ENCODE results near the gene MIF. TPM values are rescaled to one million over a fixed set of nuclear protein-coding genes. Genes with fewer than 3 reads are reported as not detected.
"Not testable (repeated sequence)": the region's sequence is repeated elsewhere in the genome, so short reads cannot be mapped to it uniquely, and the experiment has no call there.

The MIF gene
- total RNA-seq, 1 experiment from 2014 or later, result 311 TPM

DNA sequence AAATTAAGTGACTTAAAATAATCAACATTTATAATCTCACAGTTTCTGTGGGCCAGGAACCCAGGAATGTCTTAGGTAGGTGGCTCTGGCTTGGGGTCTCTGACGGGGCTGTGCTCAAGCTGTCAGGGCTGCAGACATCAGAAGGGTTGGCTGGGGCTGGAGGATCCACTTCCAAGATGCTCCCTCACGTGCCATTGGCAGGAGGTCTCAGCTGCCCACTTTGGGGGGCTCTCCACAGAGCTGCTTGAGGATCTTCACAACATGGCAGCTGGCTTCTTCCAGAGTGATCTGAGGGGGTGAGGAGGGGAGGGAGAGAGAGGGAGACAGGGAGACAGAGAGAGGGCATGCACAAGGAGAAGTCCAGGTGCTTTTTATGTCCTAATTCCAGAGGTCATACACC lies 18.4 kb upstream of the MIF start:
- DNase-seq (ENCODE audit: low spot score), result no peak

DNA sequence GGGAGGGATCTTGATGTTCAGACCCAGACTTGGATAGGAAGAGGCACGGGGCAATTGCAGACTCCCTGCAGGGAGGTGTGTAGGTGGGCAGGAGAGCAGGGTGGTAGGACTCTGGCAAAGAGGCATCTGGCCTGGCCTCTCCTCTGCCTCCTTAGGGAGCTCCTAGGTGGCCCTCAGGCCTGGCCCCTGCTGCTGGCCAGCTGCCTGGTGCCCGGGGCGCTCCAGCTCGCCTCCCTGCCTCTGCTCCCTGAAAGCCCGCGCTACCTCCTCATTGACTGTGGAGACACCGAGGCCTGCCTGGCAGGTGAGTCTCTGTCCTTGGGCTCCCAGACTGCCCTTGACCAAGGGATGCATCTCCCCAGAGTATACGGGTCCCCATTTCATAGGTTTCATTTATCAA lies 16.6 kb upstream of the MIF start:
- no peak for DNase-seq (ENCODE audit: low spot score)

DNA sequence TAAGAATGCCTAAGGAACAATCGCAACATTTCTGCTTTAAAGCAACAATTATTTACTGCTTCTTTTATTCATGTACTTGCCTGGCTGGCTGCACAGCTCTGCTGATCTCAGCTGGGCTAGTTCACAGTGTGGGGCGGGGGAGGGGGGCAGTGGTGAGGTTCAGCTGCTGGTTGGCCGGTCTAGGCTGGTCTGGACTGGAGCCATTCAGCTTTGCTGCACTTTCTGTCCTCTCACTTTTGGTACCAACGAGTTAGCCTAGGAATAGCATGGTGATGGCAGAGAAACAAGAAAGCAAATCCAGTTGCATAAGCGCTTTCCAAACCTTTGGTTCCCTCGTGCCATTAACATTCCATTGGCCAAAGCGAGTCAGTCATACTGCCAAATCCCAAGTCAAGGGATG lies 16.0 kb upstream of the MIF start:
- DNase-seq (ENCODE audit: low spot score), result no peak

DNA sequence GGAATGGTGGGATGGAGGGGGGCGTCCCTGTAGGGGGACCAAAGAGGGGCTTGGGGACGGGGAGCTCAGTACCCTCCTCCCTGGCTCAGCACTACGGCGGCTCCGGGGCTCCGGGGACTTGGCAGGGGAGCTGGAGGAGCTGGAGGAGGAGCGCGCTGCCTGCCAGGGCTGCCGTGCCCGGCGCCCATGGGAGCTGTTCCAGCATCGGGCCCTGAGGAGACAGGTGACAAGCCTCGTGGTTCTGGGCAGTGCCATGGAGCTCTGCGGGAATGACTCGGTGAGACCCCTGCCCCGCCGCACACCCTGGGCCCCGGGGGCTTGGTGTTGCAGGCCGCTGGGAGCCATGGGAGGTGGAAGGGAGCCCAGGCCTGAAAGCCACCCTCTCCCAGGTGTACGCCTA lies 11.8 kb upstream of the MIF start:
- no peak for DNase-seq (ENCODE audit: low spot score)

DNA sequence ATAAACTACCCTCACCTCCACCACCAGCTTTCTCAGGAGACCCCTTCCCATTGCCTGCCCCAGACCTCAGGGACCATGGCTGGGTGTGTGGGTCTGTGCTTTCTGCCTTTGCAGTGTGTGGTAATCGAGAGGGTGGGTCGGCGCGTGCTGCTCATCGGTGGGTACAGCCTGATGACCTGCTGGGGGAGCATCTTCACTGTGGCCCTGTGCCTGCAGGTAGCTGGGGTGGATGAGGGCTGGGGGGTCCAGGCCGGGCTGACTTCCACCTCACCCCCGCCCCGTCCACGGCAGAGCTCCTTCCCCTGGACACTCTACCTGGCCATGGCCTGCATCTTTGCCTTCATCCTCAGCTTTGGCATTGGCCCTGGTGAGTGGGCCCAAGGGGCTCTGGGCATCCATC lies 10.5 kb upstream of the MIF start:
- DNase-seq (ENCODE audit: low spot score), result no peak

DNA sequence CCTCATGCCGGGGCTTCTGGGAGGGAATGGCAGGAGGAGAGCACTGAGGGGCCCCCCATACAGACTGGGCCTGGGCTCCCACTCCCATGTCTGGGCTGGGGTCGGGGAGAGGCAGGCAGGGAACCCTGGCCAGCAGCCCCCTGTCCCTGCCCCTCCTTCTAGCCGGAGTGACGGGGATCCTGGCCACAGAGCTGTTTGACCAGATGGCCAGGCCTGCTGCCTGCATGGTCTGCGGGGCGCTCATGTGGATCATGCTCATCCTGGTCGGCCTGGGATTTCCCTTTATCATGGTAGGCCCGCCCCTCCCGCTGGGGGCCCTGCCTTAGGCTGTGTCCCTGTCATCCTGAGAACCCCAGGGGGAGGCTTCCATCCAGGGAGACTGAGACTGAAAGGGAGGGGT lies 10.0 kb upstream of the MIF start:
- DNase-seq (ENCODE audit: low spot score), result no peak

DNA sequence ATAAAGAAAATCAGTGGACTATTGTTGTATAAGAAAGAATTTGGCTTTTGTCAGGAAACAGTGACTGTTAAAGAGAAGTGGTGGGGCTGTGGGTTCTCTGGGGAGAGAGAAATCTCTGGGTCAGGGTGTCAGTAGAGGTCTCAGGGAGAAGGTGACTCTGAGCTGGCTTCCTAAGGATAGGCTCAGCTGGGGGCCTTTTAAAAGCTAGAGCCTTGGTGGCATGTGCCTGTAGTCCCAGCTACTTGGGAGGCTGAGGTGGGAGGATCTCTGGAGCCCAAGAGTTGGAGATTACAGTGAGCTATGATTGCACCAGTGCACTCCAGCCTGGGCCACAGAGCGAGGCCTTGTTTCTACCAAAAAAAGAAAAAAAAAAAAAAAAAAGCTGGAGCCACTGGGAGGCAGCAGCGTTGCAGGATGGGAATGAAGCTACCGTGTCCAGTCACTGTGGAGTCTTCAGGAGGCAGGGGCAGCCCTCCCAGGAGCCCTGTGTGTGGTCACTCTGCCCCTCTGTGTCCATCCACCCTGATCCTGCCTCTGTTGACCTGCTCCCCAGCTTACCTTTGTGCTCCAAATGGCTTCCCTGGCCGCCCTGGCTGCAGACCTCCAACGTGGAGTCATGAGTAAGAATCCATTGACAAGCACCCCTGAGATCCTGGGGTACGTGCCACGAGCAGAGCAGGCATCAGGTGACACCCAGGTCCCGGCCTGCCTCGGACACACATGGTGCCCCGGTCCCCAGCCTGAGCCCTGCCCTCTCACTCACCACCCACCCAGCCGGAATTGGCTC lies 5.4 kb upstream of the MIF start:
- DNase-seq (ENCODE audit: low spot score), result peak; percentile 14

DNA sequence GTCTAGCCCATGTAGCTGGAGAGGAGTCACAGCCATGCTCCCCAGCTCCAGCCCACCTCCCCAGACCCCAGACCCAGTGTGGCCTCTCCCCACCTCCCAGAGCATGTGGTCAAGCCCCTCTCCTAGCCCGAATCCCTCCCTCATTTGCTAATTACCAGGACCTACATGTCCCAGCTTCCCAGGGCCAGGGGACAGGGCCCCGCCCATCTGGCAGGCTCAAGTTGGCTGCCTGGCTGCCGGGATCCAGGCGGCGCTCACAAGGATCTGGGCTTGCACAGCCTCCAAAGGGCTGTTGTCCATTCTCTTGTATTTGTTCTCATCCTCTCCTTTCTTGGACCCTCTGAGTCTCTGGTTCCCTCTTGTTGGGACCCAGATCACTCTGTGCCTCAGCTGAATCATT lies 4.6 kb upstream of the MIF start:
- no peak for DNase-seq (ENCODE audit: low spot score)

DNA sequence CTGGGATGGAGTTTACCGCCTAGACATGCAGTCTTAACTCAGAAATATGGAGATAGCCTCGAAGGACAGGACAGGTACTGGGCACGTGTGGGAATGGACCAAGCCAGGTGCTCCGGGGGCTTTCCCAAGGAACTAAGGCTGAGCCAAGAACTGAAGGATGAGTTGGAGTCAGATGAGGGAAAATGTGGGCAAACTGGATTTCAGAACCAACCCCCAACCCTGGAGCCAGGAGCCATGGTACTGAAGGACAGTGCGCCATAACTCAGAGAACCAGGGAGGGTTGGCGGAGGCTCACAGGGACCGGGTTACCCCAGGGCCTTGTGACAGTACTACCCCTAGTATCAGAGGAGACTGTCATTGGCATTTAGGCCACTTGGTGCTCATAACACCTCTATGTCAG lies 2.5 kb upstream of the MIF start:
- no peak for DNase-seq (ENCODE audit: low spot score)

DNA sequence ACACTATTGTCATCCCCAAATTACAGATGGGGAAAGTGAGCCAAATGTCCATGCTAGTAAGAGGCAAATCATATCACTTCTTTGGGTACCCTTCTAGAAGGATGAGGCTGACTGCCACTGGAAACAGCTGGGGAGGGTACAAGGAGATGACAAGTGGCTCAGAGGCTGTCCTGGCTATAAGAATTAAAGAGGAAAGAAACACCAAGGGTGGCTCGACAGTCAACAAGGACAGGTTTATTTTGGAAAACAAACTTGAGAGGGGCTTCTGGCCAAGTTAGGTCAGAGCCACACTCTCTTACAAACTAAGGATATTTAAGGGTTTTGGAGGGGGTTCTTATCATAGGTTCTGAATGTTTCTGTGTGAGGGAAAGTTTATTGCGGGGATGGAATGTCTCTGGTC lies 2.1 kb upstream of the MIF start:
- no peak for DNase-seq (ENCODE audit: low spot score)

DNA sequence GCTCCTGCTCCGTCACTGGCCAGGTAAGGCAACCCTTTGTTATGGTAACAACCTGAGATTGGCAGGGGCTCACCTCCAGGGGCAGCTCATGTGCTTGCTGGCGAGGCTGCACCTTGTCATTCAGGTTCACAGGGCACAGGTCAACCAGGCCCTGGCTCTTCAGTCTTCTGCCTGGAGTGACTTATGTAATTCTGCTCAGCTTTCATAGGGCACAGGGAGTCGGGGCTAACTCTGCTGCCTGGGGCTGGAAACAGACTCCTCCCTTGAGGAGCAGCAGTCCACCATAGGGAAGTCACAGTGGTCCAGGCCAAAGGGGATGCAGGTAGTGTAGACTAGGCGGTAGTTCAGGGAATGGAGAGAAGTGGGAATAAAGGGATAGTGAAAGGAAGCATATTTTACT lies 1.5 kb upstream of the MIF start:
- DNase-seq (ENCODE audit: low spot score), result no peak

DNA sequence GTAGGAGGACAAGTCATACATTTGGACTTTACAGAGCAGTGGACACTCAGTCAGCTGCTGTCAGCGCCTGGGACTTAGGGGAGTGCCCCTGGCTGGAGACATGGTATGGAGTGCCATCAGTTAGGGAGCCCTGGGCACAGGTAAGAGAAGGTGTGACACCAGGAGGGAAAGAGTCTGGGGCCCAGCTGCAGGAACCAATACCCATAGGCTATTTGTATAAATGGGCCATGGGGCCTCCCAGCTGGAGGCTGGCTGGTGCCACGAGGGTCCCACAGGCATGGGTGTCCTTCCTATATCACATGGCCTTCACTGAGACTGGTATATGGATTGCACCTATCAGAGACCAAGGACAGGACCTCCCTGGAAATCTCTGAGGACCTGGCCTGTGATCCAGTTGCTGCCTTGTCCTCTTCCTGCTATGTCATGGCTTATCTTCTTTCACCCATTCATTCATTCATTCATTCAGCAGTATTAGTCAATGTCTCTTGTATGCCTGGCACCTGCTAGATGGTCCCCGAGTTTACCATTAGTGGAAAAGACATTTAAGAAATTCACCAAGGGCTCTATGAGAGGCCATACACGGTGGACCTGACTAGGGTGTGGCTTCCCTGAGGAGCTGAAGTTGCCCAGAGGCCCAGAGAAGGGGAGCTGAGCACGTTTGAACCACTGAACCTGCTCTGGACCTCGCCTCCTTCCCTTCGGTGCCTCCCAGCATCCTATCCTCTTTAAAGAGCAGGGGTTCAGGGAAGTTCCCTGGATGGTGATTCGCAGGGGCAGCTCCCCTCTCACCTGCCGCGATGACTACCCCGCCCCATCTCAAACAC lies 850 bp upstream of the MIF start:
- no peak for DNase-seq (ENCODE audit: low spot score)

DNA sequence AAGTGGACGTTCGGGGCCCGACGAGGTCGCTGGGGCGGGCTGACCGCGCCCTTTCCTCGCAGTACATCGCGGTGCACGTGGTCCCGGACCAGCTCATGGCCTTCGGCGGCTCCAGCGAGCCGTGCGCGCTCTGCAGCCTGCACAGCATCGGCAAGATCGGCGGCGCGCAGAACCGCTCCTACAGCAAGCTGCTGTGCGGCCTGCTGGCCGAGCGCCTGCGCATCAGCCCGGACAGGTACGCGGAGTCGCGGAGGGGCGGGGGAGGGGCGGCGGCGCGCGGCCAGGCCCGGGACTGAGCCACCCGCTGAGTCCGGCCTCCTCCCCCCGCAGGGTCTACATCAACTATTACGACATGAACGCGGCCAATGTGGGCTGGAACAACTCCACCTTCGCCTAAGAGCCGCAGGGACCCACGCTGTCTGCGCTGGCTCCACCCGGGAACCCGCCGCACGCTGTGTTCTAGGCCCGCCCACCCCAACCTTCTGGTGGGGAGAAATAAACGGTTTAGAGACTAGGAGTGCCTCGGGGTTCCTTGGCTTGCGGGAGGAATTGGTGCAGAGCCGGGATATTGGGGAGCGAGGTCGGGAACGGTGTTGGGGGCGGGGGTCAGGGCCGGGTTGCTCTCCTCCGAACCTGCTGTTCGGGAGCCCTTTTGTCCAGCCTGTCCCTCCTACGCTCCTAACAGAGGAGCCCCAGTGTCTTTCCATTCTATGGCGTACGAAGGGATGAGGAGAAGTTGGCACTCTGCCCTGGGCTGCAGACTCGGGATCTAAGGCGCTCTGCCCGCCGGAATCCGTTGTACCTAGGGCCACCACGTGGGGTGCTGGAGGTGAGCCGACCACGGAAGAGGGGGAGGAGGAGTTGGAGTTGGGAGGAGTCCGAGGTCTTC lies 771 bp downstream of the MIF start:
- DNase-seq (ENCODE audit: low spot score), result peak; percentile 73

DNA sequence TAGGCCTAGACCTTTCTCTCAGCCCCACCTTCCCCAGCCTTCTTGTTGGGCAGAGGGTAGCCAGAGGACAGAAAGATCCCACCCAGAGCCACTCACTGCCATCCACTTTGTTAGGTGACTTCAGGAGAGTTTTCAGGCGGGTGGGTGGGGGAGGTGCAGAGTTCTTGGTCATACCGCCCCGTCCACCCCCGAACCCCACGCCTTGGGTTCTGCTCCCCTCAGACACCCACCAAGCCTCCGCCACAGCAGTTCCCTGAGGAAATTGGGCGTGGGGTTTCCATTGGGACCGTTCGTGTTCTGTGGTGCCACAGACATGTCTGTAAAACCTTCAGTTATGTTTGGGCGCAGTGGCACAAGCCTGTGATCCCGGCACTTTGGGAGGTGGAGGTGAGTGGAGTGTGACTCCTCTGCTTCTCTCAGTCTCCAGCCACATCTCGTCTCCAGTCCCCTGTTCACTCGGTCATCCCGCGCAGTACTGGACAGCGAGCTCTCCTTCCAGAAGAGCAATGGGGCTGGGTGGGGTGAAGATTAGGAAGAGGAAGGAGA lies 1.5 kb downstream of the MIF start:
- DNase-seq (ENCODE audit: low spot score), result no peak

DNA sequence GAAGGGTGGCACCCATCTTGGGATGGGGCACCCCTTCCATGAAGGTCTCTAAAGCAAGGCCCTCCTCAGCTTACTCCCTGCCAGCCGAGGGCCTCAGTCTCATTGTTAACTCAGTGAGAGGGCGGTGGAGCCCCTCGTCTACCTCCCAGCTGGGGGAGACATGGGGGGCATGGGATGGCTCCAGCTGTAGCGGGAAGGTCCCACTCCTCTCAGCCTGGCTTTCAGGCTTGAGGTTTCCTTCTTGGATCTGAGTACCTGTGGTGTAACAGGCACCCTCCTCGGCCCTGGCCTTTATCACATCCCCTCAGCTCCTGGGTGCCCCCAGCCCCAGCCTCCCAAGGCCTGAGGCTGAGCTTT lies 2.0 kb downstream of the MIF start:
- DNase-seq (ENCODE audit: low spot score), result no peak

DNA sequence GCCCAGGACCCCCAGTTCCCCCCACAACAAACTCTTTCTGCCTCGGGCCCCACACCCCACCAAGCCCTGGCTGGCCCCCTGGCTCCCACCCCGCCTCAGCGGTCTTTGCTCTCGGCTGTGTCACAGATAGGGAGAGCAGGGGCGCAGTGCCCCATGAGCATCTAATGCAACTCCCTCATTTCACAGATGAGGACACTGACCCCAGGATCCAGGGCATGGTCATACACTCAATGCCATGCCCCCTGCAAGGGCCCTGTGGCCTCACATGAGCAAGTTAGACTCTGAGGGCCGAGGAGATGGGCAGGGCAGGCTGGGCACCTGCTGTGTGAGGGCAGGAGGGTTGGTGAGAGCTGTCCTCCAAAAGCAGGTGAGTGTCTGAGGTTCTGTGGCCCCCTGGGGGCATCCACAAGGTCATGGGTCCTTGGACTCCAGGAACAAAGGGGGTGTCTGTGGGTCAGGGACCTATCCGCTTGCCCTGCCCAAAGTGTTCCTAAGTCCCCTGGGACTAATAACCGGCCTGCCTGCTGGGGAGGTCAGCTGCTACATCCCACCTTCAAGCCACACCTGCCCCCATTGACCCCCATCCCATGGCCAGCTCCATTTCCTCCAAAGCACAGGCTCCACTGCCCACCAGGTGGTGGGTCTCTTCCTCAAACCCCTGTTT lies 2.5 kb downstream of the MIF start:
- no peak for DNase-seq (ENCODE audit: low spot score)

DNA sequence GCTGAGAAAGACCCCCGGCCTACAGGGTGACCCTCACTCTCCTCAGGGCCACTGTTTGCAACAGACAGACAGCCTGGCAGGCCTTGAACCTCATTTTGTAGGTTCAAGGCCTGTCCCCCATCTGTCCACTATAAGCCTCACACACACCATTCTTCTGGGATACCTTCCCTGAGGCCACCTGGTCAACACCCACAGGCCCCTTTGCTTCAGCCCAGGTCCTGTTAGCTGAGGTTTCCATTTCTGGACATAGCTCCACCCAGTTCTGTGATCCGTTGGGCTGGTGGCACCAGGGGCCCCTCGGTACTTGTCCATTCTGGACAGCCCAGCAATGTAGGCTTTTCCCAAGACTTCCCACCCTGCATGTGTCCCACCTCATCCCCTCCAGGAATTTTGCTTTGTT lies 3.1 kb downstream of the MIF start:
- no peak for DNase-seq (ENCODE audit: low spot score)

DNA sequence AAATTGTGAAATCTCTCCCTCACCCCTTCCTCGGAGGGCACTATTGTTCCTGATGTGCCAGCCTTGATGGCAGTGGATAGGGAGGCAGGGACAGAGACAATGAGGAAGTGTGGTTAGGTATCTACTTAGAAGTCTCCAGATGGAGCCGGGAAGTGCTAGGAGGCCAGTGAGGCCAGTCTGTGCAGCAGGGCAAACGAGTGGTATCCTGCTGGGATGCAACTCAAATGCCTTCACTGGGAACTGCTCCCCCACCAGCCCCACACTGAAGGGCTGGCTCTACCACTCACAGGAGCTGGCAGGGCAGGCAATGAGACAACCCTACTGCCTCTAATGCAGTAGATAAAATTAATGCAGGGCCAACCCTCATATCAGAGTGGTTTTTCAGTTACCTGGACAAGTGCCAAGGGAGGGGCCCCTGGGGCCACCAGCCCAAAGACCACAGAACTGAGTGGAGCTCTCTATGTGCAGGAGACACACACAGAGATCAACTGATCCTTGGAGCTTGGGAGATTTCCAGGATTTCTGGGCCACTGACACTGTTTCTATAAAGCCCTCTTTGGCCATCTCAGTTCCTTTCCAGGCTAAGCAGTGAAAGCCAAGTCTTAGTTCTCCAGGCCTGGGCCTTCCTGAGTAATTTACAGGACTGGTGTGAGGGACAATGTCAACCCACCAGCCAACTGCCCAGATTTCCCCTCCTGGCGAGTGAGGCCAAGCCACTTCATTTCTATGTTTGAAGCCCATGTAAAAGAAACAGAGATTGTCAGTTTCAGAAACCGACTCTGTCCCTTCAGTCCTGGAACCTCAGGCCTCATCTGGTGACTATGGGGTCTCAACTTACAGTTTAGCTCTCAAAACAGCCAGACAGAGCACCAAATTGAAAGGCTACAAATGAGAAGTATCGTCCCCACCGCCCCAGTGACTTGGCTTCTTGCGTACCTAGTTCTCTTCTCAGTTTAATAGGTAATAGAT lies 4.1 kb downstream of the MIF start:
- DNase-seq (ENCODE audit: low spot score), result no peak

DNA sequence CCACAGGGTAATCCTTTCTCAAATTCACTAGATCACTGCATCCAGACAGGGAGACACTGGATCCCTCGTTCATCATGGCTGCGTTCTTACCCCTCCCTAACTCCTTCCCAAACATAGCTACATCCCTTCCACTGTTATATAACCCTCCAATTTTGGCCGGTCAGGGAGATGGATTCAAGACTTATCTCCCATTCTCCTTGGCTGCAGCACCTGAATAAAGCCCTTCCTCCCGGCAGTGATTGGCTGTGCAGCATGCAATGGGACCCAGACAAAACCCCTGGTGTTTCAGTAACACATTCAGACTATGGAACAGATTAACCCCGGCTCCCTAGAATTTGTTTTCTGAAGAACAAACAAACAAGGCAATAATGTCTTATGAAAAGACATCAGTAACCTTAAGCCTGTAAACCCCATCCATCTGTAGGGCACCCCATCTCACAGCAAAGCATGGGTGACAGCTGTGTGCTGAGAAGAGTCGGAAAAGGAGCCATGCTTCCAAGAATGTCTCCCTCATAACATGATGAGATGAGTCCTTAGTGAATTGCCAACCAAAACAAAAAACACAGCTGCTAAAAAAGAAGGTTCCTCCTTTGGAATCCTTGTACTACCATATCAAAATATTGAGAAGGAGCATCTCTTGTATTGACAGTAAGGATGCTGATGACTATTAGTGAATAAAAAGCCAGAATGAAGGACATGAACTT lies 5.0 kb downstream of the MIF start:
- no peak for DNase-seq (ENCODE audit: low spot score)

DNA sequence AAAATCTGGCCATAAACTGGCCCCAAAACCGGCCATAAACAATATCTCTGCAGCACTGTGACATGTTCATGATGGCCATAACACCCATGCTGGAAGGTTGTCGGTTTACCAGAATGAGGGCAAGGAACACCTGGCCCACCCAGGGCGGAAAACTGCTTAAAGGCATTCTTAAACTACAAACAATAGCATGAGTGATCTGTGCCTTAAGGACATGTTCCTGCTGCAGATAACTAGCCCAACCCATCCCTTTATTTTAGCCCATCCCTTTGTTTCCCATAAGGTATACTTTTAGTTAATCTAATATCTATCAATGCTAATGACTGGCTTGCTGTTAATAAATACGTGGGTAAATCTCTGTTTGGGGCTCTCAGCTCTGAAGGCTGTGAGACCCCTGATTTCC lies 6.0 kb downstream of the MIF start:
- DNase-seq (ENCODE audit: low spot score), result not testable (repeated sequence)
